GM18498 (cell line): Measurements from ENCODE around the gene CCDC68.
"Not testable (repeated sequence)": the region's sequence is repeated elsewhere in the genome, so short reads cannot be mapped to it uniquely, and the experiment has no call there.

Source experiments
- ATAC-seq: cut with Tn5 transposase; IDR thresholded peaks from one replicate; pipeline ENCODE4 v1.9.1; 2021; ENCODE audit warnings: mild to moderate bottlenecking, moderate library complexity; ENCODE audit not compliant: unreplicated experiment

CCDC68 gene

GRCh38 chr18:54878659-54879358, 80.5 kb downstream of the CCDC68 start:
- no peak for ATAC-seq

DNA sequence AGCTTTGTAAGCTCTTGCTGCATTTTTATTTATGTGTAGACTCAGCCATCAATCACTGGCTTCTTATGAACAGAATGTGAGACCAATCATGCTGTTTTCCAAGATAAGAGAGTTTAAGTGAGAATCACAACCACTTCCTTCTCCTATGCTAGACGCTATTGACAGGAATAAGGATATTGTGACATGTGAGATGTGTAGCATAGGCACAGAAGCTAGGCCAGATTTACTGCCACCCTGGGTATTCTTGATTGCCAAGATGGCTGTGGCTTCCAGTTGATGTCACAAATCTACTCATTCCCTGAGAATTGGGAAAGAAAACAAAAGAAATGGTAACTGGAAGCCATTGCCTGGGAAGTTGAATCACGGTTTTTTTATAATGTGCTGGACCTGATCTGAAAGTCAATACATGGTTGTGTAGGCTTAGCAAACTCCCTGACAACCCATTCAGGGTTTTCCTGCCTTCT, 81.1 kb downstream of the CCDC68 start:
- ATAC-seq: no peak

GRCh38 chr18:54877076-54877475, 82.2 kb downstream of the CCDC68 start:
- no peak for ATAC-seq

GRCh38 chr18:54875063-54875462, 84.2 kb downstream of the CCDC68 start:
- ATAC-seq: no peak

DNA sequence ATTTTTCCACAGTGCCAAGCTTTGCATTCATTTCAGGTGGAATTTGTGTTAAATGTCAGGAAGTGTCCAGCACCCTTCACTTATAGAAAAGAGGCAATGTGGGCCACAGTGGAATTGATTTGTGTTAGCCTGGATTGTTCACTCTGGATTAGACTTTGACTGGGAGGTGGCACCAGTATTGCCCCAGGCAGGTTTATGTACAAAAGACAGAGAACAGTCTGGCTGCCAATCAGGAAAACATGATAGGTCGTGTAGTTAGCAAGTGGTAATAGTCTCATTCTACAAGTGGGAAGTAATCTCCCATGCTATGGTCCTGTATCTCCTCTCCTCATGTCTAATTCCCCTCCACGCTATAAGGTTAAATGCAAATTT, 85.4 kb downstream of the CCDC68 start:
- ATAC-seq: no peak

DNA sequence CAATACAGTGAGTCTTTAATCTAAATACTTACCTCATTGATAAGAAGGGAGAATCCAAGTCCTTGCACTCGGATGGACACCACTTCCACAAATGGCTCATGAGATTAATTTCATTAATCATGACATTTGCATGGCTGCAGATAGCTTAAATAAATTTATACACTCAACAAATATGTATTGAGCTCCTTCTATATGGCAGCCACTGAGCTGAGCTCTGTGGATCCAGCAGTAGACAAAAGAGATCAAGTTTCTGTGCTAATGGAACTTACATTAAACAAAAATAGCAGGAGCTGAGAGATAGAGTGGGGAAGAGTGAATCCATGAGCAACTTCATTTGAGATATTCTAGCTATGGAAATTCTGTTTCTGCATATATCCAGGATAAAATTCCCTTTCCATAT, 86.6 kb downstream of the CCDC68 start:
- no peak for ATAC-seq

GRCh38 chr18:54871231-54871630, 88.0 kb downstream of the CCDC68 start:
- ATAC-seq: no peak

DNA sequence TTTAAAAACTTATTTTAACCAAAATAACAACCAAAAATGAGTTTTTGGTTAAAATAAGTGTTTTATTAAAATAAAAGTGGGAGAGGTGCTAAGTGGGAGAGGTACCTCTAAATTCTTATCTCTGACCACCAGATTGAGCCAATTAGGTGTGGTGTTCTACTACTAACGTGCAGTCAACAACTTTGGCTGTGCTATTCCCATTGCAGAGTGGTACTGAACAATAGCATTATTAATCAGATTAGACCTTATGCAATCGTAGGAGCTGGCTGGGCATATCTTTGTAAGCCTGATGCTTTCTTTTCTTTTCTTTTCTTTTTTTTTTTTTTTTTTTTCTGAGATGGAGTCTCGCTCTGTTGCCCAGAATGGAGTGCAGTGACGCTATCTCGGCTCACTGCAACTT, 92.1 kb downstream of the CCDC68 start:
- no peak for ATAC-seq

GRCh38 chr18:54860941-54861340, 98.3 kb downstream of the CCDC68 start:
- ATAC-seq: no peak

- no peak for ATAC-seq
Observed at GRCh38 chr18:54859667-54860421, 99.4 kb downstream of the CCDC68 start.

DNA sequence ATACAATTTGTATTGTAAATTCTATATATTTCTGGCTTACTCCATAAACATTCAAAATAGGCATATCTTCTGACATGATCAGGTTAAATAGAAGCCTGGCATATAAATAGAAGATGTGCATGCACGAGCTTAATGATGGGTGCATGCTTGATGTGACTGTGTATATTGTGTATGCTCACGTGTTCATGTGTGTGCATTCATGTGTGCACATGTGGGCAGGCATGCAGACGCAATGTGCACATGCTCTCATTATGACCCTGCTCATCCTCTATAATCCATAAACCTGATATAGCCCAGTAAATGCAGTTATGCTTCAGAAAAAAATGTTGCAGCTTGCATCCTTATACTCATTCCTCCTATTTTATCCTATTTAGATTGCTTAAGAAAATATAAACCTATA, 101.8 kb downstream of the CCDC68 start:
- no peak for ATAC-seq

- no peak for ATAC-seq
Observed at GRCh38 chr18:54856105-54856646, 103.1 kb downstream of the CCDC68 start.

- not testable (repeated sequence) for ATAC-seq
Observed at GRCh38 chr18:54855050-54855449, 104.2 kb downstream of the CCDC68 start.

GRCh38 chr18:54852780-54853675, 106.2 kb downstream of the CCDC68 start:
- ATAC-seq: no peak
